Gastrocnemius medialis (tissue), 4 donors: ENCODE measurements around the gene TSPAN2.

Experiments used
- POLR2A ChIP-seq, 2 donors: fragments of 450-650 bp; IDR thresholded peaks; one replicate each; pipeline ENCODE4 v1.6.1; 2017; ENCODE audit warnings: antibody characterized with exemption in 2 of 2, mild to moderate bottlenecking in 2 of 2, moderate library complexity in 2 of 2
- TF ChIP-seq, protein P1 (sequence below), 5 experiments: fragments of 450-650 bp in 3 of 5; fragments of 200-600 bp in 2 of 5; sonication (generic) in 2 of 5; IDR thresholded peaks in 4 of 5; conservative IDR thresholded peaks in 1 of 5; 1 replicate in 4 of 5; 2 replicates in 1 of 5; pipeline ENCODE4 v1.5.1; 2016 to 2019; ENCODE audit warnings: antibody characterized with exemption in 5 of 5, mild to moderate bottlenecking in 3 of 5, moderate library complexity in 3 of 5

DNA sequence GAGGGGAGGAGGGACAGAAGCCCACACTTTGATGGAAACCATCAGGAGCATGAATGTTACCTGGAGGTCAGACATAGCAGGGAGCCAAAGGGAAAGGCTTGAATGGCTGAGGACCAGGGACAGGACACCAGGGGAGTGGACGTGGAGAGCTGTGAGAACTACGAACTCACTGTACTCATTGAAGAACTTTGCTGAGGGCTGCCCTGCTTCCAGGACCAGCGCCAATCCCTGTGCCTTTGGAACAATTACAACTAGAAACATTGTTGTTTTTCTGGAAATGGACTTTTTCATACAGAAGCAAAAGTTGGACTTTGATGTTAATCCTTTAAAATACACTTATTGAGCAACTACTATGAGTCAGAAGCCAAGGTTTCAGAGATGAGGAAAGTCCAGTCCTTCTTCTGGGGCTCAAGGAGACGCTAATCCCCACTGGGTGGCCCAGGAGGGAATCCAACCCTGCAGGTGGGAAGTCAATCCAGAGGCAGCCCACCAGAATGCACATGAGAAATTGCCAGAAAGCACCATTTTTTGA lies 12.9 kb downstream of the TSPAN2 start:
- TF ChIP-seq, protein P1, sequence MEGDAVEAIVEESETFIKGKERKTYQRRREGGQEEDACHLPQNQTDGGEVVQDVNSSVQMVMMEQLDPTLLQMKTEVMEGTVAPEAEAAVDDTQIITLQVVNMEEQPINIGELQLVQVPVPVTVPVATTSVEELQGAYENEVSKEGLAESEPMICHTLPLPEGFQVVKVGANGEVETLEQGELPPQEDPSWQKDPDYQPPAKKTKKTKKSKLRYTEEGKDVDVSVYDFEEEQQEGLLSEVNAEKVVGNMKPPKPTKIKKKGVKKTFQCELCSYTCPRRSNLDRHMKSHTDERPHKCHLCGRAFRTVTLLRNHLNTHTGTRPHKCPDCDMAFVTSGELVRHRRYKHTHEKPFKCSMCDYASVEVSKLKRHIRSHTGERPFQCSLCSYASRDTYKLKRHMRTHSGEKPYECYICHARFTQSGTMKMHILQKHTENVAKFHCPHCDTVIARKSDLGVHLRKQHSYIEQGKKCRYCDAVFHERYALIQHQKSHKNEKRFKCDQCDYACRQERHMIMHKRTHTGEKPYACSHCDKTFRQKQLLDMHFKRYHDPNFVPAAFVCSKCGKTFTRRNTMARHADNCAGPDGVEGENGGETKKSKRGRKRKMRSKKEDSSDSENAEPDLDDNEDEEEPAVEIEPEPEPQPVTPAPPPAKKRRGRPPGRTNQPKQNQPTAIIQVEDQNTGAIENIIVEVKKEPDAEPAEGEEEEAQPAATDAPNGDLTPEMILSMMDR (IDR thresholded peaks at IDR 0.05 in 4 of 5, conservative IDR thresholded peaks at IDR 0.05 in 1 of 5), result no peak
- no peak for TF ChIP-seq POLR2A (IDR thresholded peaks at IDR 0.05)
